ENCODE data around the gene GYG1. TPM values are rescaled to one million over a fixed set of nuclear protein-coding genes. Genes with fewer than 3 reads are reported as not detected.

The GYG1 gene
- polyA plus RNA-seq, 1 donor from 2014 or later = 2.4 TPM

GRCh38 chr3:149019580-149019979, 28.2 kb downstream of the GYG1 start:
- Histone ChIP-seq H3K9me3 (ENCODE audit: low read length) (no peaks in the 10 kb centered on the region), H3K4me2 (ENCODE audit: low read length) (no peak overlapping the region), H3K4me3 (ENCODE audit: low read length) (no peak overlapping the region), H3K36me3 (ENCODE audit: insufficient read depth, low read length) (peaks cover 4% of the 10 kb centered on the region), H3K9me2 (ENCODE audit: insufficient read depth, low read length) (no peaks in the 10 kb centered on the region), H3K27ac (ENCODE audit: low read length) (no peak overlapping the region), H3K27me3 (ENCODE audit: insufficient read depth, low read depth, low read length) (no peaks in the 10 kb centered on the region), H3K79me2 (replicated peaks; ENCODE audit: insufficient read depth, low read length) (no peaks in the 10 kb centered on the region), H4K20me1 (ENCODE audit: insufficient read depth) (no peaks in the 10 kb centered on the region), H3F3A (ENCODE audit: insufficient read depth, low read length, poor library complexity, severe bottlenecking) (no peaks in the 10 kb centered on the region), H2AFZ (ENCODE audit: low read depth, low read length) (no peak overlapping the region), H3K9ac (ENCODE audit: low read length) (no peak overlapping the region)
- TF ChIP-seq RAD21 (conservative IDR thresholded peaks at IDR 0.05) = no peak
- TF ChIP-seq EP300 (conservative IDR thresholded peaks at IDR 0.05; ENCODE audit: poor library complexity, severe bottlenecking) = no peak
- no peak for TF ChIP-seq TAF1 (IDR thresholded peaks at IDR 0.05; ENCODE audit: low read depth)
- TF ChIP-seq REST (IDR thresholded peaks at IDR 0.05; ENCODE audit: borderline replicate concordance) = no peak
- no peak for TF ChIP-seq POLR2AphosphoS5 (IDR thresholded peaks at IDR 0.05)
- no peak for TF ChIP-seq SMC3 (conservative IDR thresholded peaks at IDR 0.05; ENCODE audit: poor library complexity)
- no peak for TF ChIP-seq EZH2 (IDR thresholded peaks at IDR 0.05; ENCODE audit: borderline replicate concordance, insufficient read depth, low read length, poor library complexity, severe bottlenecking)
- TF ChIP-seq CTCF (IDR thresholded peaks at IDR 0.05; ENCODE audit: poor library complexity, severe bottlenecking) = no peak
- no peak for TF ChIP-seq MXI1 (conservative IDR thresholded peaks at IDR 0.05; ENCODE audit: poor library complexity, severe bottlenecking)

GRCh38 chr3:149020196-149020838, 29.0 kb downstream of the GYG1 start:
- no peak overlapping the region for H3K4me2 ChIP-seq (ENCODE audit: low read length)
- H4K20me1 ChIP-seq (ENCODE audit: insufficient read depth) = no peaks in the 10 kb centered on the region
- no peaks in the 10 kb centered on the region for H3K27me3 ChIP-seq (ENCODE audit: insufficient read depth, low read depth, low read length)
- no peaks in the 10 kb centered on the region for H3K9me2 ChIP-seq (ENCODE audit: insufficient read depth, low read length)
- no peaks in the 10 kb centered on the region for H3F3A ChIP-seq (ENCODE audit: insufficient read depth, low read length, poor library complexity, severe bottlenecking)
- no peak overlapping the region for H2AFZ ChIP-seq (ENCODE audit: low read depth, low read length)
- H3K27ac ChIP-seq (ENCODE audit: low read length) = no peak overlapping the region
- H3K9ac ChIP-seq (ENCODE audit: low read length) = no peak overlapping the region
- H3K79me2 ChIP-seq (replicated peaks; ENCODE audit: insufficient read depth, low read length) = no peaks in the 10 kb centered on the region
- TF ChIP-seq SMC3 (conservative IDR thresholded peaks at IDR 0.05; ENCODE audit: poor library complexity) (no peak), MXI1 (conservative IDR thresholded peaks at IDR 0.05; ENCODE audit: poor library complexity, severe bottlenecking) (no peak), POLR2AphosphoS5 (IDR thresholded peaks at IDR 0.05) (no peak), TAF1 (IDR thresholded peaks at IDR 0.05; ENCODE audit: low read depth) (no peak), RAD21 (conservative IDR thresholded peaks at IDR 0.05) (no peak), EZH2 (IDR thresholded peaks at IDR 0.05; ENCODE audit: borderline replicate concordance, insufficient read depth, low read length, poor library complexity, severe bottlenecking) (no peak), EP300 (conservative IDR thresholded peaks at IDR 0.05; ENCODE audit: poor library complexity, severe bottlenecking) (no peak), REST (IDR thresholded peaks at IDR 0.05; ENCODE audit: borderline replicate concordance) (no peak), CTCF (IDR thresholded peaks at IDR 0.05; ENCODE audit: poor library complexity, severe bottlenecking) (no peak)
- H3K36me3 ChIP-seq (ENCODE audit: insufficient read depth, low read length) = peaks cover 4% of the 10 kb centered on the region
- H3K9me3 ChIP-seq (ENCODE audit: low read length) = no peaks in the 10 kb centered on the region
- no peak overlapping the region for H3K4me3 ChIP-seq (ENCODE audit: low read length)

Measured in neural cell (in vitro differentiated cells).